ENCODE results near the gene SMC1B.
"Not testable (repeated sequence)": the region's sequence is repeated elsewhere in the genome, so short reads cannot be mapped to it uniquely, and the experiment has no call there.

Gene SMC1B

GRCh38 chr22:45413368-45414211 is at the start of gene SMC1B, which contains the start of gene RIBC2:
TSS of gene SMC1B (minus strand) at chr22:45413599. CDS start at chr22:45413567, 32 bp downstream.
TSS of gene RIBC2 (plus strand) at chr22:45413693. CDS start at chr22:45413887, 194 bp downstream.
- peak; percentile 87 for DNase-seq (ENCODE audit: low read depth)

GRCh38 chr22:45462034-45462655 is 48.7 kb upstream of the SMC1B start:
- DNase-seq (ENCODE audit: low read depth), result no peak

GRCh38 chr22:45460288-45461109 is 47.1 kb upstream of the SMC1B start:
- no peak for DNase-seq (ENCODE audit: low read depth)

- DNase-seq (ENCODE audit: low read depth), result no peak
Measured at GRCh38 chr22:45459235-45459634, 45.8 kb upstream of the SMC1B start.

- no peak for DNase-seq (ENCODE audit: low read depth)
Measured at GRCh38 chr22:45458532-45458931, 45.1 kb upstream of the SMC1B start.

- no peak for DNase-seq (ENCODE audit: low read depth)
Measured at GRCh38 chr22:45456811-45457210, 43.4 kb upstream of the SMC1B start.

- no peak for DNase-seq (ENCODE audit: low read depth)
Measured at GRCh38 chr22:45455621-45456020, 42.2 kb upstream of the SMC1B start.

GRCh38 chr22:45455212-45455611 is 41.8 kb upstream of the SMC1B start:
- no peak for DNase-seq (ENCODE audit: low read depth)

GRCh38 chr22:45454275-45454674 is 40.9 kb upstream of the SMC1B start:
- DNase-seq (ENCODE audit: low read depth), result no peak

- DNase-seq (ENCODE audit: low read depth), result no peak
Measured at GRCh38 chr22:45453764-45454163, 40.4 kb upstream of the SMC1B start.

- no peak for DNase-seq (ENCODE audit: low read depth)
Measured at GRCh38 chr22:45452565-45453379, 39.4 kb upstream of the SMC1B start.

GRCh38 chr22:45451972-45452371 is 38.6 kb upstream of the SMC1B start:
- no peak for DNase-seq (ENCODE audit: low read depth)

GRCh38 chr22:45450921-45451651 is 37.7 kb upstream of the SMC1B start:
- no peak for DNase-seq (ENCODE audit: low read depth)

- no peak for DNase-seq (ENCODE audit: low read depth)
Measured at GRCh38 chr22:45450101-45450785, 36.8 kb upstream of the SMC1B start.

GRCh38 chr22:45449442-45449841 is 36.0 kb upstream of the SMC1B start:
- DNase-seq (ENCODE audit: low read depth), result not testable (repeated sequence)

- DNase-seq (ENCODE audit: low read depth), result no peak
Measured at GRCh38 chr22:45448431-45448830, 35.0 kb upstream of the SMC1B start.

- DNase-seq (ENCODE audit: low read depth), result not testable (repeated sequence)
Measured at GRCh38 chr22:45447596-45447995, 34.2 kb upstream of the SMC1B start.

- DNase-seq (ENCODE audit: low read depth), result no peak
Measured at GRCh38 chr22:45446216-45446615, 32.8 kb upstream of the SMC1B start.

GRCh38 chr22:45445031-45445710 is 31.8 kb upstream of the SMC1B start:
- no peak for DNase-seq (ENCODE audit: low read depth)

- DNase-seq (ENCODE audit: low read depth), result no peak
Measured at GRCh38 chr22:45444168-45444567, 30.8 kb upstream of the SMC1B start.

All from activated T-cell treated with anti-CD3 and anti-CD28 coated beads for 24 hours (primary cell).